SK-MEL-5 (cell line): ENCODE results near the gene C17orf67. TPM values are rescaled to one million over a fixed set of nuclear protein-coding genes. Genes with fewer than 3 reads are reported as not detected.

Experiments
- DNase-seq: peaks from one replicate; pipeline ENCODE4 v3.0.0-alpha.2; 2016; ENCODE audit warnings: low read depth, low spot score
- in situ Hi-C: cut with HindIII; loops from 2 replicates; pipeline ENCODE4 v1.10.0; 2016; ENCODE audit warnings: low sequenced_read_pairs, high pct_unique_total_duplicates, low pct_unique_long_range_greater_than_20kb
- total RNA-seq: library from RNA; depleted of rRNA; stranded (reverse); fragments of >200 nt; shearing (Covaris generic); gene quantifications from 2 replicates; pipeline ENCODE4 v1.2.3, GENCODE V29; 2014

The C17orf67 gene
- total RNA-seq, 1 experiment from 2014 or later = 1.1 TPM

DNA sequence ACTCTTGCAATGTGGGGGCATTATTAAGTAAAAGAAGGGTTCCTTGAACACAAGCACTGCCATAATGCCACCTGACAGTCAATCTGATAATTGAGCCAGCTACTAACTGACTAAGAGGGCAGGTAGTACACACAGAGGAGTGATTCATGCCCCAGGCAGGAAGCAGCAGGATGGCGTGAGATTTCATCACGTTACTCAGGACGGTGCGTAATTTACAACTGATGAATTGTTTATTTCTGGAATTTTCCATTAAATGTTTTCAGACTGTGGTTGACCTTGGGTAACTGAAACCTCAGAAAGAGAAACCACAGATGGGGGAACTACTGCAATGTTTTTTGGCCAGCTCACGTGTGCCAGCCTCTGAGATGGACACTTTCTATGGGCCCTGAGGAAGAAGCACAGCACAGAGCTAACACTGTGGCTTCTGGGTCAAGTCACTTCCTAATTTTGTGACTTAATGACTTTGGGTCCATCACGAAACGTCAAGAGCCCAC is 46.7 kb downstream of the C17orf67 start:
- DNase-seq = peak; percentile 89
- in situ Hi-C loops = no loop called here

DNA sequence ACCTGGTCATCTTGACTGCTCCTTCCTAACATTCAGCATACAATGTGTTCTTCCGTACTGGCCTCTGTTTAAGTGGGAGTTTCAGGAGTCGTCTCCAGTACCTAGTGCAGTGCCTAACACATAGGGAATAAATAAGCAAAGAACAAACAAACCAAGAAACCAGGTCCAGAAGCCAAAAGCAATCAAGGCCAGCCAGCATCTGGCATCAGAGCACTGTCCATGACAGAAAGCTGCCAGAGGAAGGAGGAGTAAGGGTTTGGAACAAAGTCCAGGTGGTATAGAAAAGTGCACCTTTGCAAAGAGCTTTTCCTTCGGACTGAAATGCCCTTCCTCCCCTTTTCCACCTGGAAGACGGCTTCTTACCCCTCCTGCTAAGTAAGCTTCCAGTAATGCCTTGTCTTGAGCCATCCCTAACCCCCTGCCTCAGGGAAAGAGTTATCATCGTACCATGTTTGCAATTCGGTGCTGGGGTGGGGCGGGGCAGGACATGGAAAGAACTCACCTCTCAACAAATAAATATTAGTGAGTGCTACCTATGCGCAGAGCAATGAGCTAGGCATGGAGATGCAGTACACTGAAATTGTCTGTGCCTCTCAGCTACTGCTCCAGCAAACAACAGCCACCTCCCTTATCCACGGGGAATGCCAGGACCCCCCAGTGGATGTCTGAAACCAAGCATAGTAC is 47.6 kb downstream of the C17orf67 start:
- DNase-seq = no peak

DNA sequence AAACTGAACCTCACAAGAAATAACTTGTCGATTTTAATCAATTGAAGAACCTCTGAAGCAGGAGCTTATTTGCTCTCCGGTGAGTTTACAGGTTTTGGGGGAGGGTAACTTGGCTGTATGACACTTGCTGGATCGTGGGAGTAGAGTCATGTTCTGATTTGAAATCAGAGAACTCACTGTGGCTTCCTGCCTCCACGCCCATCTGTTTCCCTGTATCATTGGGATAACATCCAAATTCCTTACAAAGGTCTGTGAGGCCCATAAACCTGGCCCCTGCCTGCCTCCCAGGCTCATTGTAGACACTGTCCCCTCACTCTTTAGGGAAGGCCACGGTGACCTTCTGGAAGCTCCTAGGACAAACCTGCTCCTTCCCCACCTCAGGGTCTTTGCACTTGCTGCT is 48.3 kb downstream of the C17orf67 start:
- in situ Hi-C loops = no loop called here
- no peak for DNase-seq

More for the DNA sequence above, 47.6 kb downstream of the C17orf67 start:
- in situ Hi-C loops = no loop called here

DNA sequence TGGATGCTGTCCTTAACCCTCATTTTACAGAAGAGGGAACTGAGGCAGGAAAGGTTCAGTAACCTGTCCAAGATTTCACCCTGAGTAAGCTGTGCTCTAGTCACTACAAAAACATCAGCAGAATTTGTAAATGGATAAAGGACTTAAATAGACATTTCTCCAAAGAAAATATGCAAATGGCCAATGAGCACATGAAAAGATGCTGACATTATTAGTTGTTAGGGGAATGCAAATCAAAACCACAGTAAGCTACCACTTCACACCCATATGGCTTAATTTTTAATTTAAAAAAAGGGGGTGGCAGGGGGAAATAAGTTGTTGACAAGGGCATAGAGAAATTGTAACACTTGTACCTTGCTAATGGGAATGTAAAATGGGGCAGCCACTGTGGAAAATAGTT is 51.4 kb downstream of the C17orf67 start:
- DNase-seq = no peak
- in situ Hi-C loops = no loop called here

DNA sequence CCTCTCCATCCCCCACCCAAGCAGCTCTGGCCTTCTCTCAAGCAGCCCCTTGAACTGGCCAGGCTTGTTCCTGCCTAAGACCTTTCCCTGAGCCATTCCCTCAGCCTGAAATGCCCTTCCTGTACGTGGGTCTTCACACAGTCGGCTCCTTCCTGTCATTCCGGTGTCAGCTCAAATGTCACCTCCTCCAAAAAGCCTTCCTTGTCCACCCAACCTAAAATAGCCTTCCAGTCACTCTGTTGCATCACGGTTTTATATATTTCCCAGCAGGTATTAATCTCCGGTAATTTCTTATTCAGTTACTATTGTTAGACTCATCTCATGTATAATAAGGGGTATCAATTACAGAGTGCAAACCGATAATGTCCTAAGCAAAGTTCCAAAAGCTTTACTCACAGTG is 51.8 kb downstream of the C17orf67 start:
- in situ Hi-C loops = no loop called here
- DNase-seq = no peak

DNA sequence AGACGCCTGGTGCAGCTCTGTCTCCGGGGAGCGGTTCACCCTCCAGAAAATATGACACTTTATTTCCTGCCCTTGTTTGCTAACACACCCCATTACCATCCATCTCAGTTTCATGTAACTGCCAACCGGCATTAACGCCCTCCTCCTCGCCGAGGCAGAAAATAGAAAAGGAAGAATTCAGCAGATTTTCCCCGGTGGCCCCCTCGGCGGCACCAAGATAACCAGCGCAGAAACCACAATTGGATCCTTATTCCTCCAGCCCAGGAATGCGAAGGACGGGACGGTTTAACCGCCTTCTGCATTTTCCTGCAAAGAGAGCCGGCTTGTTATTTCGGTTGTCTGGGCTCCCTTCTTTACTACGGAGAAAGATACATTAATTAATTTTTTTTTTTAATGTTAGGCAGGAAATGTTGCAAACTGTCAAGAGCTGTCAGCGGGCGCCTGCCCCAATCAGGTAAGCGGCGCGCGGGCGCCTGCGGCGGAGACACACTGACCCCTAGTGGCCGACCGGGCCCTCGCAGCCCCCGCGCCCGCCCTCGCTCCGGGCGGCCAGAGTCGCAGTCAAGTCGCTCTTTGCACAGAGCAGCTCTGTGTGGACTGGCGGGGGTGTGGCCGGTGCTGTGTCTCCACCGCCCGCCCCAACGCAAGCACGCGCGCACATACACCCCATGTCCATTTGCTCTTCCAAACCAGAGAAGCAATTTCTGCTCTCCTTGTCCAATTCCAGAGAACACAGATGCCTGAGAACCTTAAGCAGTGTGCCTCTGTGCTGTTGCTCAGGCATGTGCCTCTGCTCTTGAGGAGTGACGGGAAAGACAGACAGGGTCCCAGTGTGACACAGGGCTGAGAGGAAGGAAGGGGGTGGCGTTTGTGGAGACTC is 53.6 kb downstream of the C17orf67 start:
- peak; percentile 74 for DNase-seq
- in situ Hi-C loops = no loop called here

DNA sequence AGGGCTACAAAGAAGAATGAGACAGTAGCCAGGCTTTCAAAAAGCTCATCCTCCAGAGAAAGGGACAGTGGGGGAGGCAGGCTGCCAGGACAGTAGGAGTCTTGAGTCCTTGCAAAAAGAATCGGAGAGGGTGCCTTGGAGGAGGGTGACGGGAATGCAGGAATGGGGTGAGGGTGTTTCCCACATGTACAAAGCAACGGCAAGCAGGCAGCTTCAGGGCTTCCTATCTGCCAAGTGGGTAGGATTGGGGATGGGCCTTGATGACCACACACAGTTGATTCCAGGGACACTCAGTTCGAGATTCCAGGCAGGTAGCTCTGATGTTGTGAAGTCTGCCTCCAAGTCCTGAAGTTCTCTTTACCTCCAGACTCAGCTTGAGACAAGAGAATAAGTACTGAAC is 54.4 kb downstream of the C17orf67 start:
- in situ Hi-C loops = no loop called here
- no peak for DNase-seq

DNA sequence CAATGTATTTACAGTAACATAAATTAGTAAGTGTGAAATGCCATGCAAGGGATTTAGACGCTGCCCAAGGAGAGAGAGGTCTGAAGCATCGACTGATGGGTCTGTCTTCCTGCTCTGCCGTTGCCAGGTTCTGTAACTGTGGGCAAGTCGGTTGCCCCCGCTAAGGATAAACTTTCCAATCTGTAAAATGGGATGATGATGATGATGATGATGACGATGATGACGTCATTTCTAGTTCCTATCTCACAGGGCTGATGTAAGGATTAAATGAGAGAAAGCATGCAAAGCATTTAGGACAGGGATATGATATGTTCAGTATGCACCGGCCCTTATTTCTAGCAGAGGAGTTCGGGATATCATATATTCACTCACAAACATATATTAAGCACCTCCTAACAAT is 54.8 kb downstream of the C17orf67 start:
- in situ Hi-C loops = no loop called here
- no peak for DNase-seq

DNA sequence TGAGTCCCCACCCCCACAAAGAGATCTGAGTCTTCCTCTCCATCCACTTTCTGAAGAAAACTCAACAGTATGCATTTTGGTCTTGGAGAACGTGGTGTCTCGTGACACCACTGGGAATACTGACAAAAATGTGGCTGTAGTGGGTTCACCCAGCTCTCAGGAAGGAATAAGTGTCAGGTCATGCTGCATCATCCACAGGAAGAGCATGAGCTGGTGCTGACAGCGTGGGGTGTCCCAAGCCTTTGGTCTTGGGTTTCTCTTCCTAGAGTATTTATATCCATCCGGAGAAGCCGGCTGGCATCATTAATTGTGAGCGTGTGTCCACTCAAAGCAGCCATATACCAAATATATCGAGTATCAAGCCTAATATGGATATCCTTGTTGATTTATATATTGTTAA is 55.9 kb downstream of the C17orf67 start:
- no peak for DNase-seq
- in situ Hi-C loops = no loop called here

DNA sequence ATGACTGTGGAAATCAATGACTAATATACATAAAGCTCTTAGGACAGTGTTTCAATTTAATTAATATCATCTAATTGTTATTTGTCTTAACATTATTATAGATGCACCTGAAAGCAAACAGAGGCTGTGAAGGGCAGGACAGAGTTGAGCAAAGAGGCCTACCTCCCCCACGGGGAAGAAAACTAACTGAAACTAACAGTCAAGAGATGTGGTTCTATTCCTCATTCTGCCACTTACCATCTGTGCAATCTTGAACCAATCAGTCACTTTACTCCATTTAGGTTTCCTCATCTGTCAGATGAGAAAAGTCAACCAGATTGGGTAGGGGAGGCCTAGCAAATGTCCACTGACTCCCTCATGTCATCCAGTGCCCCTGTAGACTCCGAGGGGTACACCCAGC is 59.1 kb downstream of the C17orf67 start:
- no peak for DNase-seq
- in situ Hi-C loops = no loop called here

DNA sequence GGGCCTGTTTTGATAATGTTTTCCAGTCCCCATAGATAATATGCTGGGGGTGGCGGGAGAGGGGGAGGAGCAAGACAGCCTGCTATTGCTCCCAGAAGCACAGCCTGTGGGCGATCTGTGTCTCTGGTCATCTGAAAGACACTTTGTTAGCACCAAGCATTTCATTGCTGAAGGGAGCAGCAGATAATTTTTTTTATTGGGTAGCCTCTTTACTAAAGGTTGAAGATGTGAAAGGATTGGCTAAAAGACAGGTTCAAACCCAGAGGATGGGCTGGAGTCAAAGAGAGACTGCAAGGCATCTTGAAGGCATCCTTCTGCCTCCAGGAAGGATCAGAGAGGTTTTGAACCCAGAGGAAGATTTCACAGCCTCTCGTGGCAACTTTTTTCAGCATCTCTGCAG is 60.6 kb downstream of the C17orf67 start:
- in situ Hi-C loops = no loop called here
- no peak for DNase-seq

DNA sequence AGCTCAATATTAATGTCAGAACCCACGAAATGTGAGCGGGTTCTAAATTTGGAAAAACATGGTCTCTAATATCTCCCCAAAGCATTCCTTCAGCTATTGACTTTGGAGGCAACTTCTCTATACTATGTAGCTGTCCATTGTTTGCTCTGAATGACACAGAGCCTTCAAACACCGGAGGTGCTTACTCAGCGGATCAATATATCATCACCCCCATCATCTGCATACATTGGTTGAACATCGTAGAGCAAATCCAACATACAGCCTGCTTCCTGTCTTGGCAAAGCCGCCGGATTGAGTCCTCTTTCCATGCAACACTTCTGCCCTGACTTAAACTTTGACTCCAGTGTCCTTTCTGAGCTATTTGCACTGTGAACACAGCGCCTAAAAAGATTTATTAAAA is 61.3 kb downstream of the C17orf67 start:
- in situ Hi-C loops = no loop called here
- DNase-seq = no peak

DNA sequence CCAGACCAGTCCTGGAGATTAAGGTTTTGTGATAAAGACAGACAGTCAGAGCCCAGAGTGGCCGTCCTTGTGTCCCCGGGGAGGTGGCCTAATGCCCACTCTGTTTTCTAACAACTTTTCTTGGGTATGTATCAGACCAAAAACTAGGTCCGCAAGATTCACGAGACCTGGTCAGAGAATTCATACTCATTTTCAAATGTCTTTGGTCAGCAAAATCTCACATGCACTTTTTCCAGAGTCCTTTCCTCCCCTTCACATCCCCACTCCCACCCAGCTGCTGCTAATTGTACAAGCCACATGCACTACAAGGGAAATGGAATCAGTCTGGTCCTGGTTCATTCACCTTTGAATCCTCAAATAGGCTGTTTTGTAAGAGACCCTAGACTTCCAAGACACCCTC is 61.7 kb downstream of the C17orf67 start:
- DNase-seq = no peak
- in situ Hi-C loops = no loop called here

DNA sequence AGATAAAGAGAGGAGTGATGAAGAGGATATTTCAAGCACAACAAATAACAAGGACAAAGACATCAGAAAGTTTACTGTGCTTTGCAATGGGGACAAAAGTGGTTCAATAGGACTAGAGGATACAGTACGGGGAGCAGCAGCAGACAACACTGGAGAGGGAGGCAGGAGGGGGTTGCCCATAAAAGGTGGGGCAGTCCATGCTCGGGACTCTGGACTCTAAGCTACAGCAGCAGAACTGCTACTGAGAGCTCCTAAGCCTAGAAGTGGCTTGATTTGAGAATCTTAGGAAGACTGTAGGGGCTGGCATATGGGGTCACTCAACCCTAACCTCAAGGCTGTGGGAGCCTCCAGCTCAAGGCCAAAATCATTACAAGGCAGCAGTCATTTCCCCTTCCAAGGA is 62.2 kb downstream of the C17orf67 start:
- in situ Hi-C loops = no loop called here
- DNase-seq = no peak

DNA sequence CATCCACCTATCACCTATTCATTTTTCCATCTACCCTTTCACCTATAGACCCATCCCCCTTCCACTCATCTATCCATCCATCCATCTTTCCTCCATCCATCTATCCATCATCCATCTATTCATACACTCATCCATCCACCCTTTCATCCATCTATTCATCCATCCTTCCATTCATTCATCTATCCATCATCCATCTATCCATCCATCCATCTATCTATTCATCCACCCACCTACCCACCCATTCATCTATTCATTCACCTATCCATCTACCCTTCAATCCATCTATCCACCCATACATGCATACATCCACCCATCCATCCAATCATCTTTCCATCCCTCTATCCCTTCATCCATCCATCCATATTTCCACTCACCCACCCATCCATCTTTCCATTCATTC is 63.3 kb downstream of the C17orf67 start:
- no peak for DNase-seq
- in situ Hi-C loops = no loop called here

DNA sequence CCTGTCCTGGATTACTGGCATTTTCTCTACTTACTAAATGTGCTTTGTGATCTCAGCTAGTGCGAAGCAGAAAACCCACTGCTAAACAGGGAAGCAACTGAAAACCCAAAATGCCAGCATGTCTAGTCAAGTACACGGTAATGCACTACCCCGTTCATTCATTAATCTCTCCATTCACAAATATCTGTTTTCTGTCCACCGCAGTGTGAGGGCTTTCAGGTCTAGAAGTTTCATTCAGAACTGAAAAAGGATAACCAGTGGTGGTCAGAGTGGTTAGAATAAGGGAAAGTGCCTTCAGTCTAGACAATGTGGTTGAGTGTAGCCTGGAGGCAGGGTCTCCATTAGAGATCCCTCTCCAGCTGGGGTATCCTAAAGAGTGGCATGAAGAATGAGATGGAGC is 68.3 kb downstream of the C17orf67 start:
- no peak for DNase-seq
- in situ Hi-C loops = no loop called here

DNA sequence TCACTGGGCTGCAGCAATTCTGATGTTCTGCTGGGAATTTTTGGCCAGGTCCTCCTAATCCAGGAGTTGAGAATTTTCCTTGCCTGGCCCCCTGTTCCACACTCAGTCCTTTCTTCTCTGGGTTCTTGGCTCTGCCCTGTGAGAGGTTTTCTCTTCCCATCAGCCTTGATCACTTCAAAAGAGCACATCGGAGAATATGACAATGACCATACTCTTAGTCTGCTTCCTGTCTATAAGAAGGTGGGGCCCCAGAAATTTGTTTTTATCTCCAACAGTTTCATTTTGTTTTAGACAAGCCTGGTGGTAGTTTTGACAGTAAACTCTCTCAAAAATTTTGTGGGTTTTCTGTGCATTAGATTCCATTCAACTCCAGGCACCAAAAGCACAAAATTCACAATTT is 70.7 kb downstream of the C17orf67 start:
- in situ Hi-C loops = no loop called here
- DNase-seq = no peak

DNA sequence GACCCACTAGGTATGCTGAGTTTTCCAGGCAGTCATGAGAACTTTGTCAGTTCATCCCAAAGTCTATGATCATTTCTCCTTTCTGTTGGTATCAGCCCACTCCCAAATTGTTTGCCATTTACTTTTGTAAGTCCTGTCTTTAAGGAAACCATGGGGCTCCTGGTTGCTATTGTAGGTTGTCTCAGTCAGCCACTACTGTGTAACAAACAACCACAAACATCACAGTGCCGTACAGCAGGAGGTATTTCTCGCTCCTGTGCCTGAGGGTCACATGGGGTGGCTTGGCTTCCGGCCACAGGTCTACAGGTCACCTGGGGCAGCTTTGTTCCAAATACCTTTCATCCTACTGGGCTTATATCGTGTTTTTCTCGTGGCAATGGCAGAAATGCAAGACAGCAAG is 71.6 kb downstream of the C17orf67 start:
- DNase-seq = no peak
- in situ Hi-C loops = no loop called here

DNA sequence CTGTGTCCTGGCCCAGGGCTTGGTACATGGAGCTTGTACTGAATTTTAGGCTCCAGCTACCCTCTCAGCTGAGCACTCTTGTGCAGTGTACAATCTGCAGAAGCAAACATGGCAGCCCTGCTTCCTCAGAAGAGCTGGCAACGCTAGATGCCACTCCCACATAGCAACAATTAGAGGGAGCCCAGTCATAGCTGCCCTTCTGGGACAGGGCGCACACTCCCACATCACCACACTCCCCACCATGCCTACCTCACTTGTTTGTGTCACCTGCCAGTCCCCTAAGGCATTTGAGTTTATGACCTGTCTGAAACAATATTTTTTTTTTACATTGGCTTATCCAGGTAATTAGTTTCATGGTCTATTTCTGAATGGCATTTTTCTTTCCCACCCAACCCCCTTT is 72.3 kb downstream of the C17orf67 start:
- in situ Hi-C loops = no loop called here
- no peak for DNase-seq
